Neural crest cell (in vitro differentiated cells): ENCODE data around the gene CCS. TPM values are rescaled to one million over a fixed set of nuclear protein-coding genes. Genes with fewer than 3 reads are reported as not detected.

ENCODE experiments used
- DNase-seq: peaks from one replicate; pipeline ENCODE4 v3.0.0; 2021; ENCODE audit warnings: low read depth, mixed read lengths, low spot score
- H3K27ac Mint-ChIP-seq: one replicate; pipeline ENCODE4 v1.8.0; 2021; ENCODE audit warnings: mild to moderate bottlenecking, mixed read lengths; ENCODE audit not compliant: unreplicated experiment
- H3K27me3 Mint-ChIP-seq: 2 replicates; pipeline ENCODE4 v1.8.0; 2021; ENCODE audit warnings: low read depth, mild to moderate bottlenecking, mixed read lengths
- H3K36me3 Mint-ChIP-seq: 2 replicates; pipeline ENCODE4 v1.8.0; 2021; ENCODE audit warnings: low read depth, mild to moderate bottlenecking, mixed read lengths
- H3K4me1 Mint-ChIP-seq: 2 replicates; pipeline ENCODE4 v1.8.0; 2021; ENCODE audit warnings: mixed read lengths
- H3K4me3 Mint-ChIP-seq: one replicate; pipeline ENCODE4 v1.8.0; 2021; ENCODE audit warnings: mild to moderate bottlenecking, mixed read lengths
- H3K9me3 Mint-ChIP-seq: 2 replicates; pipeline ENCODE4 v1.8.0; 2021; ENCODE audit warnings: mixed read lengths
- total RNA-seq: library from RNA; stranded (reverse); gene quantifications from 2 replicates; pipeline ENCODE4 v1.2.1, GENCODE V29; 2021
- TF ChIP-seq, protein P1 (sequence below): fragments of 200-600 bp; sonication (generic); conservative IDR thresholded peaks from 2 replicates; pipeline ENCODE4 v1.5.0; 2021; ENCODE audit warnings: antibody characterized with exemption, mild to moderate bottlenecking

CCS gene
- total RNA-seq, 1 donor from 2014 or later = 47.2 TPM

DNA sequence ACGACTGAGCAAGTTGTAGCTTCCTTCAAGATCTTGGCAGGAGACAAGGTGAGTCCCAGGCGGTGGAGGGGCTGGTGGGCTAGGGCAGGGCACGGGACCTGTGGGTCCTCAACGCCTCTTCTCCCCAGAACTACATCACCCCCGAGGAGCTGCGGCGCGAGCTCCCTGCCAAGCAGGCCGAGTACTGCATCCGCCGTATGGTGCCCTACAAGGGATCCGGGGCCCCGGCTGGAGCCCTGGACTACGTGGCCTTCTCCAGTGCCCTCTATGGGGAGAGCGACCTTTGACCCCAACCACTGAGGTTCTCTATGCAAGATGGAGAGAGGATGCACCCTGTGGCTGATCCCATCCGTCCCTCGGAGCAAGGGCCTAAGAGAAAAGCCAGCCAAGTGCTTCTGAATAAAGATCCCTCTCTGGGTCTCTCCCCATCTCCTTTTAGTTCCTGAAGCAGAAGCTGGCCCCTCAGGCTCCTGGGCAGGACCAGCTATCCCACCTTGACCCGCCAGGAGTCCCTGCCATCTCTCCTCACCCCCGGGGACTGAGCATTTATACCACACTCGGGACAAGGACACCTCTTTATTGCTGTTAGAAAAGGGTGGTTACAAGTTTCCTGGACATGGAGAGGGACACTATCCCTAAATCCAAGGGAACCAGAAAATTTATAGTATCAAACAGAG, 29.9 kb upstream of the CCS start:
- Mint-ChIP-seq H3K27ac (peak overlapping the region; percentile 57), H3K9me3 (no peaks in the 10 kb centered on the region), H3K36me3 (no peaks in the 10 kb centered on the region), H3K4me1 (no peaks in the 10 kb centered on the region), H3K4me3 (no peak overlapping the region), H3K27me3 (no peaks in the 10 kb centered on the region)
- DNase-seq = no peak
- TF ChIP-seq, protein P1, sequence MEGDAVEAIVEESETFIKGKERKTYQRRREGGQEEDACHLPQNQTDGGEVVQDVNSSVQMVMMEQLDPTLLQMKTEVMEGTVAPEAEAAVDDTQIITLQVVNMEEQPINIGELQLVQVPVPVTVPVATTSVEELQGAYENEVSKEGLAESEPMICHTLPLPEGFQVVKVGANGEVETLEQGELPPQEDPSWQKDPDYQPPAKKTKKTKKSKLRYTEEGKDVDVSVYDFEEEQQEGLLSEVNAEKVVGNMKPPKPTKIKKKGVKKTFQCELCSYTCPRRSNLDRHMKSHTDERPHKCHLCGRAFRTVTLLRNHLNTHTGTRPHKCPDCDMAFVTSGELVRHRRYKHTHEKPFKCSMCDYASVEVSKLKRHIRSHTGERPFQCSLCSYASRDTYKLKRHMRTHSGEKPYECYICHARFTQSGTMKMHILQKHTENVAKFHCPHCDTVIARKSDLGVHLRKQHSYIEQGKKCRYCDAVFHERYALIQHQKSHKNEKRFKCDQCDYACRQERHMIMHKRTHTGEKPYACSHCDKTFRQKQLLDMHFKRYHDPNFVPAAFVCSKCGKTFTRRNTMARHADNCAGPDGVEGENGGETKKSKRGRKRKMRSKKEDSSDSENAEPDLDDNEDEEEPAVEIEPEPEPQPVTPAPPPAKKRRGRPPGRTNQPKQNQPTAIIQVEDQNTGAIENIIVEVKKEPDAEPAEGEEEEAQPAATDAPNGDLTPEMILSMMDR = no peak

DNA sequence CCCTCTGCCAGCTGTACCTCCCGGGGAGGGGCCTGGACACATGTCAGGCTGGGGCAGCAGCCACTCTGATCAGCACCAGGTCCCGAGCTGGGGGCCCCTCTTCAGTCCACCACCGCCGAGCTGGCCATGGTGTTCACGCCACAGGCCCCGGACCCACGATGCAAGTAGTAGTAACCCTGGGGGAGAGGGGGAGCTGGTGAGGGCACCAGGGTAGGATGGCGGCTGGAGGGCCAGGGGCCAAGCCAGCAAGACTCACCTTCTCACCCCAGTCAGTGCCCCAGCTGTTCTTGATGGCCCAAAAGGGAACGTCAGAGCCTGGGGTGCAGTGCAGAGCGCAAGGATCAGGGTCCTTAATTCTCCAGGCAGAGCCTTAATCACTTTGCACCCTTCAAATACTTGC, 29.2 kb upstream of the CCS start:
- Mint-ChIP-seq H3K9me3 (no peaks in the 10 kb centered on the region), H3K4me3 (no peak overlapping the region), H3K4me1 (no peaks in the 10 kb centered on the region), H3K36me3 (no peaks in the 10 kb centered on the region), H3K27ac (no peak overlapping the region), H3K27me3 (no peaks in the 10 kb centered on the region)
- TF ChIP-seq, protein P1 = no peak
- no peak for DNase-seq

DNA sequence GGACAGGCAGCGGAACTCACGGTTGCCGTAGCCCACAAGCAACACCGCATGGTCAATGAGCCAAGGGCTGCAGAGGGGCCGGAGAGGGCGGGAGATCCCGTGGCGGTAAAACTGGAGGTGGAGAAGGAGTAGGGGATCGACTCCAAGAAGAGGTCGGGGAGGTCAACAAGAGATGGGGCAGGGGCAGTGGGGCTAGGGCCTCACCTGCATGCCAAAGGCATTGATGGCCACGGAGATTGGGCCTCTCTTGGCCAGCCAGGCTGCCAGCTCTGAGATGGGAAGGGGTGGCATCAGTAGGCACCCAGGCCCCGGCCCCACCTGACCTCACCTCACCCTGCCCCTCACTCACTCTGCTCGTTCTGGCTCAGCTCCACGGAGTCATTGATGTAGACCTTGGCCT, 28.4 kb upstream of the CCS start:
- no peak for DNase-seq
- no peak overlapping the region for H3K4me3 Mint-ChIP-seq
- TF ChIP-seq, protein P1 = no peak
- no peaks in the 10 kb centered on the region for H3K27me3 Mint-ChIP-seq
- H3K36me3 Mint-ChIP-seq = no peaks in the 10 kb centered on the region
- no peaks in the 10 kb centered on the region for H3K9me3 Mint-ChIP-seq
- H3K4me1 Mint-ChIP-seq = no peaks in the 10 kb centered on the region
- H3K27ac Mint-ChIP-seq = no peak overlapping the region

DNA sequence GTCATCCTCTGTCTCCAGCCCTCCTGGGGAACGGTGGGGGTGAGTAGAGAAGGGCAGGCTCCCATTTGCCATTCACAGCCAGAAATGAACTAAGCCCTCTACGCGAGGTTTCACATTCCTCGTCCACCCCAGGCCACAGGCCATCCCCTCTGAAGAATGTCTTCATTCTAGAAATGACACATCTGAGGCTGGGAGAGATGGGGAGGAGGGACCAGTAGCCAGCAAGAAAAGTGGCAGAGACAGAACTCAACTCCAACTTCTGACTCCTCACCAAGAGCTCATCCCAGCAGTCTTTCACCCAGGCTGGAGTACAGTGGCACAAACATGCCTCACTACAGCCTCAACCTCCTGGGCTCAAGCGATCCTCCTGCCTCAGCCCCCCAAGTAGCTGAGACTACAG, 28.0 kb upstream of the CCS start:
- Mint-ChIP-seq H3K27ac (no peak overlapping the region), H3K36me3 (no peaks in the 10 kb centered on the region)

DNA sequence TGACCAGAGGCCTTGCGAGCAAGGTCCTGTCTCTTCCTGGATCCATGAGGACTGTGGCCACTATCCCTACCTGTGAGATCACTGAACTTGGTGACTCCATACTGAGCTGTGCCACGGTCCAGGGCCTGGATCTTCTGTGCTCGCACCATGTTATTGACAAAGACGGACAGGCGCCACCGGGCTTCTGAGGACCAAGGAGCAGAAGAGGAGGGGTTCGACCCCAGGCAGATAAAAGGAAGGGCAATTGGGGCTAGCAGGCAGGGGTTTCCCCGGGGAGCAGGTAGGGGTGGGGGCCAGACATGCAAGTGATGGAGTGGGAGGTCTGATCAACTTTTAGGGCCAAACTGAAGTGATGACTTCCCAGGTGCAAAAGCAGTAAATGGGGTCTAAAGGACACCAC, 26.8 kb upstream of the CCS start:
- no peak for DNase-seq
- Mint-ChIP-seq H3K9me3 (no peaks in the 10 kb centered on the region), H3K36me3 (no peaks in the 10 kb centered on the region), H3K27me3 (peaks cover 2% of the 10 kb centered on the region), H3K4me3 (no peak overlapping the region), H3K27ac (no peak overlapping the region), H3K4me1 (peaks cover 12% of the 10 kb centered on the region)
- TF ChIP-seq, protein P1 = no peak

More for the DNA sequence above, 28.0 kb upstream of the CCS start:
- TF ChIP-seq, protein P1 = no peak
- peaks cover under 1% of the 10 kb centered on the region for H3K4me1 Mint-ChIP-seq
- H3K9me3 Mint-ChIP-seq = no peaks in the 10 kb centered on the region
- H3K27me3 Mint-ChIP-seq = no peaks in the 10 kb centered on the region
- no peak overlapping the region for H3K4me3 Mint-ChIP-seq
- no peak for DNase-seq
